ENCODE results near the gene CRIM1.

- TF ChIP-seq CTCF (IDR thresholded peaks at IDR 0.05) (no peak), POLR2A (IDR thresholded peaks at IDR 0.05) (no peak)
These were observed 121.7 kb downstream of the CRIM1 start for GRCh38 chr2:36477315-36477714.

All from lower leg skin (tissue), 3 donors.